Left cardiac atrium (tissue), 4 donors: ENCODE measurements around the gene G6PC2. TPM values are rescaled to one million over a fixed set of nuclear protein-coding genes. Genes with fewer than 3 reads are reported as not detected.

Experiments used
- ATAC-seq, 2 donors: fragments of 200-7000 bp; cut with Tn5 transposase; one replicate each; pipeline ENCODE4 v1.9.1; 2020; ENCODE audit warnings: mild to moderate bottlenecking in 2 of 2, moderate library complexity in 2 of 2
- DNase-seq: peaks from one replicate; pipeline ENCODE4 v3.0.0-alpha.2; 2020
- intact Hi-C, 2 donors: fragments of 100-400 bp; cut with DNase I; formaldehyde crosslinking; loops; one replicate each; pipeline versions ENCODE4 v1.14.1 to v1.15.1; 2022 to 2023
- total RNA-seq, 2 donors: library from RNA; stranded (reverse); fragmentation: NEBNext Ultra II Directional; extraction: Animal tissue kit (Norgen Biotek cat#: 25700); gene quantifications; one replicate each; pipeline ENCODE4 v1.2.1, GENCODE V29; 2021
- donor health status: DM: no; HTN: yes; CAD: no.
- donor health status: DM: no; HTN: yes; CAD: no; lungs with severe emphysema.
- donor health status: DM: yes; HTN: yes; CAD: no.
- donor health status: Dilated cardiomyopathy.

Gene G6PC2
- total RNA-seq, 2 donors from 2014 or later = not detected

DNA sequence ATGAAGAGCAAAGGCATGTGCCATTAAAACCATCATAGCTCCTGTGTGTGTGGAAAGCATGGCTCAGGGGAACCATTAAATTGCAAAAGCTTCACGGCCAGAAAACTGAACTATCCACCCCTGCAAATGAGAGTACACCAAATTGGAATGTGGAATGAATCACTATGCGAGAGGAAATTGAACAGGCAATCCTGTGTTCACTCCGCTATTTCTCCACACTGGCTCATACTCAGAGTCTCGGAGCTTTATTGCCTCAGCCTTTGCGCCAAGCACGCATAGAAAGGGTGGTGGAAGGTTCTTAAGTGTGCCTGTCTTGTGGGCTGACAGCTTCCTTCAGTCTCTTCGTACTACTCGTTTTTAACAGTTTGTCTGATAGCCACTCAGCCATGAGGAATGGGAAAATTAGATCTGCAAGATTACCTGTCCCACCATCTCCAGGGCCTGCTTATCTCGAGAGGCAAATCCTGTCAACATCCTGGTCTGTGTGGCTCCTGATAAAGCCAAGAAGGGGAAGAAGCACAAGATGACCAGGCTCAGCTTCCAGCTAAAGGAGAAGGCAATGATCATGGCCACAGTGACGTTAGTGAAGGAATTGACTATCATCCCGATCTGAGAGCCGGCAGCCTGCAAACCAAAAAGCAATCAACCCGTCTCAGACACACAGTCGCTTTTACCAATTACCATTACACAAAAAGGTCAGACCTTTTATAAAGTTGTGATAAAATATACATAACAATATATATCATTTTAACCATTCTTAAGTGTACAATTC lies 34.9 kb downstream of the G6PC2 start:
- ATAC-seq = no peak
- no peak for DNase-seq
- intact Hi-C loops = no loop called here

DNA sequence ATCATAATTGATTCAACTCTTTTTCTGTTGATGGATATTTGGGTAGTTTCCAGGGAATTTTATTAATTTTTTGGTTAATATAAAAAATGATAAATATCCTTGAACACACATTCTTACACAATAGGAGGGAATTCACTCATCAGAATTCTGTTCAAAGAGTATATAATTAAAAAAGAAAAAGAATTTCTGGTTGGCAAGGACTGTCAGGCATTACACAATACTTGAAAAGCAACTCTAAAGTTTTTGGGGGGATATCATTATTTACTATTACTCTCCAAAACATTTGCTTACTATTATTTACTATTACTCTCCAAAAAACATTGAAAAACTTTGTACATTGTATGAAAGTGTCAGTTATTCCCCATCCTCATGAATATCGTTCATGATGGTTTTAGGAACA lies 38.0 kb downstream of the G6PC2 start:
- ATAC-seq = no peak
- intact Hi-C loops = no loop called here
- no peak for DNase-seq

DNA sequence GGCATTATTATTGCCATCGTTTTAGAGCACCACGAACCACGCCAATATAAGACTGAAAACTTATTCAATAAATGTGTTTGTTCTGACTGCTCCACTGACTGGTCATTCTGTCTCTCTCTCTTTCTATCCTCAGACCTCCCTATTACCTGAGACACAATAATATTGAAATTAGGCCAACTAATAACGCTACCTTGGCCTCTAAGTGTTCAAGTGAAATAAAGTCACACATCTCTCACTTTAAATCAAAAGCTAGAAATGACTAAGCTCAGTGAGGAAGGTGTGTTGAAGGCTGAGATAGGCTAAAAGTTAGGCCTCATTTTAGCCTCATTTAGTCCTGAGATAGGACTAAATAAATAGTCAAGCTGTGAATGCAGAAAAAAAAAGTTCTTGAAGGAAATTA lies 38.8 kb downstream of the G6PC2 start:
- intact Hi-C loops = no loop called here
- DNase-seq = no peak
- no peak for ATAC-seq

DNA sequence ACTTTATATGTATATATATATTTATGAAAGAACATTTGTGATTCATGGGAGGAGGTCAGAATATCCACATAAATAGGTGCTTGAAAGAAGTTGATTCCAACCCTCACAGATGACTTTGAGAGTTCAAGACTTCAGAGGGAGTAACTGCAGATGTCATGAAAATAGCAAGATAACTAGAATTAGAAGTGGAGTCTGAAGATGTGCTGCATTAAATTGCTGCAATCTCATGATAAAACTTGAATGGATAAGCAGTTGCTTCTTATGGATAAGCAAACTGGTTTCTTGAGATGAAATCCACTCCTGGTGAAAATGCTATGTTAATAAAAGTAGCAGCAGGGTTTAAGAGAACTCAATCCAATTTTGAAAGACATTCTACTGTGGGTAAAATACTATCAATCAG lies 40.2 kb downstream of the G6PC2 start:
- no peak for ATAC-seq
- intact Hi-C loops = no loop called here

DNA sequence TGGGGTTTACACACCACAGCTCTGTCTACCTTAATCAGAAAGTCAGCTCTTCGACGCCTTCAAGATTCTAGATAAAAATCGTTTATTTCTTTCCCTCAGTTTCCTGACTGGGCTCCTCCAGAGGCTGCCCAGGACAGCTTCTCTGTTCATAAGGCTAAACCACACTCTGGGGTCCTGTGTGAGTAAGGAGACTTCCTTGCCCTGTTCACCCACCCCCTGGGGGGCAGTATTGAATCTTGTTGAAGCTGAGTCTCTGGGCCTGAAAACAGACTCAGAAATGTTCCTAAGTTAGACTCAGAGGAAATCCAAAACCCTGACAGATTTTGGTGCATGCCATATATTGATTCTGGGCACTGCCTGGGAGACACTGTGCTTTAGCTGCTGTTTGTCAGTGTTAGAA lies 43.0 kb downstream of the G6PC2 start:
- DNase-seq (no peak), ATAC-seq (no peak)
- intact Hi-C loops = no loop called here

More for the DNA sequence above, 40.2 kb downstream of the G6PC2 start:
- DNase-seq = no peak

DNA sequence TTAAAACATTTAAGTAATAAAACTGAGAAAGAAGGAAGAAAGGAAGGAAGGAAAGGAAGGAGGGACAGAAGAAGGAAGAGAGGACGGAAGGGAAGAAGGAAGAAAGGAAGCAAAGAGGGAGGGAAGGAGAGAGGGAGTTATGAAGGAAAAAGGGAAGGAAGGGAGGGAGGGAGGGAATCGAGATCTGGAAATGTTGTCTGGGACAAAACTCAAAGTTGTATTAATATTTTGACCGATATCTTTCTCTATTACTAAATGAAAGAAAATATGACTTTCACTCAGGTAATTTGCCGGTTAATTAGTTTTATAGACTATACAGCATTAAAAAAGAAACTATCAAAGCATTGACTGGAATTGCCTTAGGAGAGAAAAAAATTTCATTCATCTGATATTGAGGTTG lies 44.4 kb downstream of the G6PC2 start:
- no peak for DNase-seq
- intact Hi-C loops = no loop called here
- ATAC-seq = no peak

DNA sequence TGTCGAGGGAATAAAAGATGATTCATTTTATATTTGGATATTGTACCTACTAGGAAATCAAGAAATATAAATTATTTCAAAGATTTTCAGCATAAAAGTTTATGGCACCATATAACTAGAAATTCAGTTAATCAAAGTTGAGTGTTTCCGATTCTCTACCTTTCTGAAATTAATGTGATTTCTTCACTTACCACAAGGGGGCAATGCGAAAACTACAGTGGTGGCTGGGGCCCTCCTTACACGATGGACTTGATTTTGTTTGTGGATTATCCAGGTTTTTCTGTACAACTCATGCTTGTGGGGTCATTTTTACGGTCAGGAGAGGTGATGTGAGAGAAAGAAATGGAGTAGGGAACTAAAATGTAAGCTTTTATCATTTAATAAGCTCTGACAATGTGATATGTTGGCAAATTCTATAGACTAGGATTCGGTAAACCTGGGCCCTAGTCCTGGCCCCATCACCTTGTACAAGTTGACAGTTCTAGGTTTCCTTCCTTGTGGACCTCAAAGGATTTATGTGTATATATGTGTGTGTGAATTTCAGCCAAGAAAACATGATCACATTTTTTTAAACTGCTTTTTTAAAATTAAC lies 47.6 kb downstream of the G6PC2 start:
- no peak for ATAC-seq
- DNase-seq = no peak
- intact Hi-C loops = no loop called here

DNA sequence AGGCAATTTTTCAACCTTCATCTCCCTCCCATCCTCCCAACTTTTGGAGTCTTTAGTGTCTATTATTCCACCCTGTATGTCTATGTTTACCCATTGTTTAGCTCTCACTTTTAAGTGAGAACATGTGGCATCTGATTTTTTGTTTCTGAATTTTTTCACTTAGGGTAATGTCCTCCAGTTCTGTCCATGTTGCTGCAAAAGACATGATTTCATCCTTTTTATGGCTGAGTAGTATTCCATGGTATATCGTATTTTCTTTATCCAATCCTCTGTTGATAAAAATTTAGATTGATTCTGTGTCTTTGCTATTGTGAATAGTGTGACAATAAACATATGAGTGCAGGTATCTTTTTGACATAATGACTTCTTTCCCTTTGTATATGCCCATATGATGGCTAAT lies 48.2 kb downstream of the G6PC2 start:
- DNase-seq = no peak
- intact Hi-C loops = no loop called here
- ATAC-seq = no peak

DNA sequence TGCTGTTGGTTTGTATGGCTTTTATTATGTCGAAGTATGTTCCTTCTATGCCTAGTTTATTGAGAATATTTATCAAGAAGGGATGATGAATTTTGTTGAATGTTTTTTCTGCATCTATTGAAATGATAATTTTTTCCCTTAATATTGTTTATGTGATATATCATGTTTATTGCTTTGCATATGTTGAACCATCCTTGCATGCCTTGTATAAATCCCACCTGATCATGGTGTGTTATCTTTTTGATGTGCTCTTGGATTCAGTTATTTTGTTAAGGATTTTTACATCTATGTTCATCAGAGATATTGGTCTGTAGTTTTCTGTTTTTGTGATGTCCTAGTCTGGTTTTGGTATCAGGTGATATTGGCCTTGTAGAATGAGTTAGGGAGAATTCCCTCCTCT lies 50.8 kb downstream of the G6PC2 start:
- DNase-seq = no peak
- intact Hi-C loops = no loop called here
- no peak for ATAC-seq

DNA sequence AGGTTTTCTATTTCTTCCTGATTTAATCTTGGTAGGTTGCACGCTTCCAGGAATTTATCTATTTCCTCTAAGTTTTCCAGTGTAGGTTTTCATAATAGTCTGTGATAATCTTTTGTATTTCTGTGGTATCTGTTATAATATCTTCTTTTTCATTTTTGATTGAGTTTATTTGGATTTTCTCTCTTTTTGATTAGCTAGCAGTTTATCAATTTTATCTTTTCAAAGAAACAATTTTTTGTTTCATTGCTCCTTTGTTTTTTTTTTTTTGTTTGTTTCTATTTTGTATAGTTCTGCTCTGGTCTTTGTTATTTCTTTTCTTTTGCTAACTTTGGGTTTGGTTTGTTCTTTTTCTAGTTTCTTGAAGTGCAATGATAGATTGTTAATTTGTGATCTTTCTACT lies 51.3 kb downstream of the G6PC2 start:
- intact Hi-C loops = no loop called here
- ATAC-seq = no peak

DNA sequence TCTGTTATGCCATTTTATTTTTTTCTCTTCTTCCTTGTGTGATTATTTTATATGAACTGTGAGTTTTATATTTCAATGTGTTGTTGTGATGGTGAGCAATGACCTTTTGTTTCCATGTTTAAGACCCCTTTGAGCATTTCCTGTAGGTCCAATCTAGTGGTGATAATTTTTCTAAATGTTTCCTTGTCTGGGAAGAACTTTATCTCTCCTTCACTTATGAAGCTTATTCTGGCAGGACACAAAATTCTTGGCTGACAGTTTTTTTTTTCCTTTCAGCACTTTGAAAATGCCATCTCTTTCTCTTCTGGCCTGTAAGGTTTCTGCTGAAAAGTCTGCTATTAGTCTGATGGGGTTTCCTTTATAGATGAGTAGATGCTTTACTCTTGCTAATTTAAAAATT lies 53.2 kb downstream of the G6PC2 start:
- no peak for ATAC-seq

More for the DNA sequence above, 51.3 kb downstream of the G6PC2 start:
- no peak for DNase-seq

DNA sequence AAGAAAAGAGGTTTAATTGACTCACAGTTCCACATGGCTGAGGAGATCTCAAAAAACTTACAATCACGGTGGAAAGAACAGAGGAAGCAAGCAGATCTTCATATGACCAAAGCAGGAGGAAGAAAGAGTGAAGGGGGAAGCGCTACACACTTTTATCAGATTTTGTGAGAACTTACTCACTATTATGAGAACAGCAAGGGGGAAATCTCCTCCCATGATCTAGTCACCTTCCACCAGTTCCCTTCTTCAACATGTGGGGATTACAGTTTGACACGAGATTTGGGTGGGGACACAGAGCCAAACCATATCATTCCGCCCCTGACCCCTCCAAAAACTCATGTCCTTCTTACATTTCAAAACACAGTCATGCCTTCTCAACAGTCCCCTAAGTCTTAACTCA lies 54.2 kb downstream of the G6PC2 start:
- DNase-seq = no peak
- ATAC-seq = no peak
- intact Hi-C loops = no loop called here

More for the DNA sequence above, 53.2 kb downstream of the G6PC2 start:
- intact Hi-C loops = no loop called here
- DNase-seq = no peak

DNA sequence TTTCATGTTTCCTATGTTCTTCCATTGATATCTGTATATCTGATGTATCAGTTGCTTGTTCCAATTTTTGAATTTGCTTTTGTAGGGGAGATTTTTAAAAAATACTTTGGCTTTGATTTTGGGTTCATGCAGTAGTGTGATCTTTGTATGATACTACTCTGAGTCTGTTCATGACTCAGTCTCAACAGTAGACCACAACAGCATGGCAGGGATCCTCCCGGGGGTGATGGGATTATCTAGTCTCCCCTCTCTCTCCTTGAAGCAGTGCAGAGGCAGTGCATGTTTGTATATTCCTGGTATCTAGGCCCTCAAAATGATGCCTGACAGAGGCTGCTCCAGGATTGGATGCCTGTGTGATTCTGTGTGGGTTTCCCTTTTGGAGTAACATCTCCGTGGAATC lies 55.3 kb downstream of the G6PC2 start:
- ATAC-seq (no peak), DNase-seq (no peak)
- intact Hi-C loops = no loop called here

Other genes starting within 250 kb of the G6PC2 start
- 10 to 100 TPM; 16.1 to 37.6 TPM for gene NOSTRIN, start 98.7 kb upstream of the G6PC2 start, total RNA-seq
- under 1 TPM; 0.37 to 0.85 TPM for gene SPC25, start 10.9 kb upstream of the G6PC2 start, total RNA-seq
- gene ABCB11, start 130.0 kb downstream of the G6PC2 start, total RNA-seq = 1 to 10 TPM in 1 of 2 donors, under 1 TPM in 1; 0.37 to 1.1 TPM
- 10 to 100 TPM; 47.6 to 76.9 TPM for gene DHRS9, start 168.3 kb downstream of the G6PC2 start, total RNA-seq